Natural killer cell treated with Interleukin-12 subunit alpha and Interleukin-12 subunit beta and Interleukin-15 and Interleukin-18, amount 100 ng/mL, for 72 hours (primary cell): ENCODE results near the gene SEPTIN7. TPM values are rescaled to one million over a fixed set of nuclear protein-coding genes. Genes with fewer than 3 reads are reported as not detected.

Experiments
- ATAC-seq, 2 donors: fragments of 150-1000 bp; cut with Tn5 transposase in 1 of 2; sonication (Bioruptor Pico), chemical (Tn5 transposase) in 1 of 2; 2 replicates each; pipeline ENCODE4 v1.10.0; 2021
- DNase-seq: peaks from one replicate; pipeline ENCODE4 v3.0.0; 2022; ENCODE audit warnings: low spot score
- H3K27ac Mint-ChIP-seq, 2 donors: 1 replicate in 1 of 2; 2 replicates in 1 of 2; pipeline ENCODE4 v1.8.0; 2022; ENCODE audit warnings: mixed read lengths in 2 of 2, mild to moderate bottlenecking in 1 of 2, moderate library complexity in 1 of 2
- H3K27me3 Mint-ChIP-seq, 2 donors: 1 replicate in 1 of 2; 2 replicates in 1 of 2; pipeline ENCODE4 v1.8.0; 2022; ENCODE audit warnings: mixed read lengths in 2 of 2
- H3K36me3 Mint-ChIP-seq: one replicate; pipeline ENCODE4 v1.8.0; 2022; ENCODE audit warnings: mixed read lengths
- H3K4me1 Mint-ChIP-seq, 2 donors: 1 replicate in 1 of 2; 2 replicates in 1 of 2; pipeline ENCODE4 v1.8.0; 2022; ENCODE audit warnings: low read depth in 2 of 2, mixed read lengths in 2 of 2, mild to moderate bottlenecking in 1 of 2
- H3K4me3 Mint-ChIP-seq: one replicate; pipeline ENCODE4 v1.8.0; 2022; ENCODE audit warnings: mixed read lengths
- H3K9me3 Mint-ChIP-seq: 2 replicates; pipeline ENCODE4 v1.8.0; 2022; ENCODE audit warnings: mixed read lengths
- total RNA-seq, 2 donors: library from RNA; stranded (reverse); gene quantifications; one replicate each; pipeline ENCODE4 v1.2.3, GENCODE V29; 2022

The SEPTIN7 gene
- total RNA-seq, 2 donors from 2014 or later = 151 to 255 TPM

DNA sequence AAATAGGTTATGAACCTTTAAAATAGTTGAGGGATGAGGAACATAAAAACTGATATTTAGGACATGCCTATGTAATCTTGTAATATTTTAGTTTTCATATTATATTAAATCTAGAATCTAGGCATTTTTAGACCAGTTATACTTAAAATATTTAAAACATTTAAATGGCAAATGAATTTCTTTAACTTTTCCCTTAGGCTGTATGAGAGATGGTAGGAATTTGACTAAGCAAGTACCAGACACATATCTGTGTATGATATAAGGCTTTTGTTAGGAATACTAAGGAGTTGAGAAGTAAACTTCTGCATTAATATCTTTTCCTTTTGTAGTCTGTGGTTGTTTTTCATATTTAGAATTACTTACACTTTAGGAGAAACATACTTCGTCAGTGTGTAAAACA is 25.1 kb downstream of the SEPTIN7 start:
- H3K36me3 Mint-ChIP-seq = no peaks in the 10 kb centered on the region
- H3K27ac Mint-ChIP-seq = no peak overlapping the region
- ATAC-seq = no peak
- peaks cover 3% of the 10 kb centered on the region for H3K9me3 Mint-ChIP-seq
- no peak overlapping the region for H3K4me3 Mint-ChIP-seq
- H3K4me1 Mint-ChIP-seq = peaks cover 28 to 33% of the 10 kb centered on the region in 2 donors
- H3K27me3 Mint-ChIP-seq = no peaks in the 10 kb centered on the region
- DNase-seq = no peak

DNA sequence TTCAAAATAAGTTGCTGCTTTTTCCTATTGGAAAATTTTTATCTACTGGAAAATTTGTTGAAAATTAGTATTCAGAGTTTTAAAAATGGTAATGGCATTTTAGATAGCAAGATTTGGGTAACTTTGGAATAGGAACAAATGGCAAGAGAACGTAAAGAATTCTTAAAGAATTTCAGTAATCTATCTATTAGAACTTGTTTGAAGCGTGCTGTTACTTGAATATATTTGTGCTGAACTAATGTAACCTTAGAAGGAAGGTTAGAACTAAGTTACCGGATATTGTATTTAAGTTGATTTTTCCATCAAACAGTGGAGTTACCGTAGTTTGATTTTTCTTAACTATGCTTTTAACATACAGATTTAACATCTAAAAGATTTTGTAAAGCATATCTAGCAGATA is 25.9 kb downstream of the SEPTIN7 start:
- no peak for ATAC-seq
- Mint-ChIP-seq H3K9me3 (peaks cover 3% of the 10 kb centered on the region), H3K36me3 (no peaks in the 10 kb centered on the region), H3K4me3 (no peak overlapping the region), H3K27me3 (no peaks in the 10 kb centered on the region), H3K4me1 (peaks cover 33 to 36% of the 10 kb centered on the region in 2 donors), H3K27ac (no peak overlapping the region)
- no peak for DNase-seq

DNA sequence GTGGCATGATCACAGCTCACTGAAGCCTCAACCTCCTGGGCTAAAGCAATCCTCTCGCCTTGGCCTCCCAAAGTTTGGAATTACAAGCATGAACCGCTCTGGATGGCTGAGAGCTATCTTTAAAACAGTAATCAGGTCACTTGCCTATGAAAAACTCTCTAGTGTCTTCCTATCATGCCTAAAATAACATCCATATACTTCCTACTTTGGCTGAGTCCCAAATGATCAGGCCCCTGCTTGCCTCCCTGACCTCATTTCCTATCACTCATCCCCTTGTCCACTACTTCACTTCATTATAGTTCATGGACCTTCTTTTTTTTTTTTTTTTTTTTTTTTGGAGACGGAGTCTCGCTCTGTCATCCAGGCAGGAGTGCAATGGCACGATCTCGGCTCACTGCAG is 28.0 kb downstream of the SEPTIN7 start:
- no peak overlapping the region for H3K4me3 Mint-ChIP-seq
- H3K4me1 Mint-ChIP-seq = peaks cover 38 to 51% of the 10 kb centered on the region in 2 donors
- peaks cover 3% of the 10 kb centered on the region for H3K9me3 Mint-ChIP-seq
- H3K27ac Mint-ChIP-seq = no peak overlapping the region
- DNase-seq (no peak), ATAC-seq (no peak)
- no peaks in the 10 kb centered on the region for H3K27me3 Mint-ChIP-seq
- peaks cover 7% of the 10 kb centered on the region for H3K36me3 Mint-ChIP-seq

DNA sequence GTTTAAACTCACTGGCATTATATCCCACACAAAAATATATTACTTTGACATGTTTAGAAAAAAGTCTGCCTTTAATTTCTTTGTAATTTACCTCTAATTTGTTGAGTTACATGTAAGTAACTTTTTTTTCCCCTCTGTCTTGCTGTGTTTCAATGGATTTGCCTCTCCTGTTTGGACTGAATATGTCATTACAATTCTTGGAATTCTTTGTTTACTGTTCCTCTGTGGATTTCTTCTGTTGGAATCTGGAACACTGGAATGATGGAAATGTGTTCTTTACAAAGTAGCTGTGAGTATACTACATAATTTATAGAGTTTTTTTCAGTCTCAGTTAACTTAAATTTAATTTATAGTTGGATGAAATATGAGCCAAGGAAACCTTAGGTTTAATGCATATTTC is 30.4 kb downstream of the SEPTIN7 start:
- DNase-seq (no peak), ATAC-seq (no peak)
- H3K36me3 Mint-ChIP-seq = peaks cover 18% of the 10 kb centered on the region
- peak overlapping the region in 1 of 2 donors; percentile 2 for H3K27ac Mint-ChIP-seq
- H3K27me3 Mint-ChIP-seq = no peaks in the 10 kb centered on the region
- H3K4me3 Mint-ChIP-seq = no peak overlapping the region
- peaks cover 3% of the 10 kb centered on the region for H3K9me3 Mint-ChIP-seq
- H3K4me1 Mint-ChIP-seq = peaks cover 49 to 62% of the 10 kb centered on the region in 2 donors

DNA sequence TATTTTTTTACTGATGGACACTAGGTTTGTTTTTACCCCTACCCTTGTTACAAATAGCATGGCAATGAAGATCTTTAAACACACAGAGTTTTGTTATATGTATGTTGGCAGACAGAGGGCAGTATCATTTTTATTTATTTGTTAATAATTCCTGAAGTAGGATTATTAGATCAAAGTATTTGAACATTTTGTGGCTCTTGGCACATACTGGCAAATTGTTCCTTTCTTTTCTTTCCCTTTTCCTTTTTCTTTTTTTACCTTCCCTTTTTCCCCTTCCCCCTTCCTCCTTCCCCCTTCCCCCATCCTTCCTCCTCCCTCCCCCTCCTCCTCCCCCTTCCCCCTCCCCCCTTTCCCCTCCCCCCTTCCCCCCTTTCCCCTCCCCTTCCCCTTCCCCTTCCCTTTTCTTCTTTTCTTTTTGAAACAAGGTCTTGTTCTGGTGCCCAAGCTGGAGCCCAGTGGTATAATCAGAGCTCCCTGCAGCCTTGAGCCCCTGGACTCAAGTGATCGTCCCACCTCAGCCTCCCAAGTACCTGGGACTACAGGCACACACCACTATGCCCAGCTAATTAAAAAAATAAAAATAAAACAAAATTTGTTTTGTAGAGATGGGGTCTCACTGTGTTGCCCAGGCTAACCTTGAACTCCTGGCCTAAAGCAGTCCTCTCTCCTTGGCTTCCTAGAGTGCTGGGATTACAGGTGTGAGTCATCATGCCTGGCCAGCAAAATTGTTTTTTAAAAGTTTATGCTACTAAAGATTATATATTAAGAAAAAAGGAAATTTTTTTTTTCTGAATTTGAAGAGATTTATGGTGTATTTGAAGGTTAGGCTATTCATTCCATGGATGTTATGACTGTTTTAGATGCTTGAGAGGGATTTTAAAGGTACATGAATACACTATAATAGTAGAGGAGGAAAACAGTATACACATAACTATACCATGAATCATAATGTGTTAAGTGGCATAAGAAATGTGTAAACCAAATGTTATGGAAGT is 39.3 kb downstream of the SEPTIN7 start:
- ATAC-seq (peak in 1 of 2 donors; percentile 71), DNase-seq (no peak)
- H3K4me3 Mint-ChIP-seq = no peak overlapping the region
- no peaks in the 10 kb centered on the region for H3K27me3 Mint-ChIP-seq
- peaks cover 7% of the 10 kb centered on the region for H3K36me3 Mint-ChIP-seq
- H3K4me1 Mint-ChIP-seq = peaks cover 25 to 29% of the 10 kb centered on the region in 2 donors
- H3K9me3 Mint-ChIP-seq = no peaks in the 10 kb centered on the region
- peak overlapping the region in 1 of 2 donors; percentile 54 for H3K27ac Mint-ChIP-seq

DNA sequence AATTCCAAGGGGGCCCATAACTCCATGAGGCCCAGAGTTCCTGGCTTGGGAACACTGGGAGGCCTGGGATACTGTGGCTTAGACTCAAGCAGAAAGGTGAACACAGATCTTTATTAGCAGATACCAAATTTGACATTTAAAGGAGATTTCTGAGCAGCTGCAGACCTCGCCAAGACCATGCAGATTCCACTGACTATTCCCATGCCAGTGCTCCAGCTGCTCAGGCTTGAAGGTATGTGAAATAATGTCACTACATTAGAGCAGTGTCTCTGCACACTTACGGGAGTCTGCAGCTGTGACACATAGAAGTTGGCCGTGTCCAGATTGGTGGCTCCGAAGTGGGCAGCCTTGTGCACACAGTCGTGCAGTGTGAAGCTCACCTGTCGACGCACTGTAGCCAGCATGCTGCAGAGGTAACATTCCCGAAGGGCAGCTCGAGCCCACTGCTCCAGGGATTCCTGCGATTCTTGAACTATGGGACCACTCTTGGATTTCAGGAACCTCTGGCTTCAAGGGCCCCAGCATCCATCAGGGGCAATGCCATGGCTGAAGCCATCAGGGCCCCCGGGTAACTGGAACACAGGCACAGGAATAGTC is 46.1 kb downstream of the SEPTIN7 start:
- Mint-ChIP-seq H3K4me3 (no peak overlapping the region), H3K36me3 (no peaks in the 10 kb centered on the region), H3K4me1 (peaks cover 31 to 35% of the 10 kb centered on the region in 2 donors), H3K9me3 (no peaks in the 10 kb centered on the region), H3K27me3 (no peaks in the 10 kb centered on the region), H3K27ac (no peak overlapping the region)
- DNase-seq (no peak), ATAC-seq (no peak)

DNA sequence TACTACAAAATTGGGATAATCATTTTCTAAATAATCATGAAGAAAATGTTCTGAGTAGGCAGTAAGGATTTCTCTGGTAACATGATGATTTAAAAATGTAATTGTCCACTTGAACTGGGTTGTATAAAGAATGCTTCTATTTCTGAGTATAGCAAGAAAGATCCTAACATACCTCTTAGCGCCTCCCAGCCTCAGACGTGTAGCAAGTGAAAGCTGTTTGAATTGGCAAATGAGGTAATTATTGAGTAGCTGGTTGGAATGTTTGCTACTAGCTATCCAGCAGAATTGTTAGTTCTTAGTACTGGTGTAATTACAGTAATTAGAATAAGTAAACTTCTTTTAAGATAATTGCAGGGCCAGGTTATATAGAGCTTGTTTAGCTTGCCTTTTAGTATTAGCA is 47.9 kb downstream of the SEPTIN7 start:
- peaks cover 35 to 42% of the 10 kb centered on the region in 2 donors for H3K4me1 Mint-ChIP-seq
- H3K27ac Mint-ChIP-seq = no peak overlapping the region
- no peak overlapping the region for H3K4me3 Mint-ChIP-seq
- no peaks in the 10 kb centered on the region for H3K36me3 Mint-ChIP-seq
- DNase-seq = no peak
- ATAC-seq = no peak
- no peaks in the 10 kb centered on the region for H3K9me3 Mint-ChIP-seq
- no peaks in the 10 kb centered on the region for H3K27me3 Mint-ChIP-seq

DNA sequence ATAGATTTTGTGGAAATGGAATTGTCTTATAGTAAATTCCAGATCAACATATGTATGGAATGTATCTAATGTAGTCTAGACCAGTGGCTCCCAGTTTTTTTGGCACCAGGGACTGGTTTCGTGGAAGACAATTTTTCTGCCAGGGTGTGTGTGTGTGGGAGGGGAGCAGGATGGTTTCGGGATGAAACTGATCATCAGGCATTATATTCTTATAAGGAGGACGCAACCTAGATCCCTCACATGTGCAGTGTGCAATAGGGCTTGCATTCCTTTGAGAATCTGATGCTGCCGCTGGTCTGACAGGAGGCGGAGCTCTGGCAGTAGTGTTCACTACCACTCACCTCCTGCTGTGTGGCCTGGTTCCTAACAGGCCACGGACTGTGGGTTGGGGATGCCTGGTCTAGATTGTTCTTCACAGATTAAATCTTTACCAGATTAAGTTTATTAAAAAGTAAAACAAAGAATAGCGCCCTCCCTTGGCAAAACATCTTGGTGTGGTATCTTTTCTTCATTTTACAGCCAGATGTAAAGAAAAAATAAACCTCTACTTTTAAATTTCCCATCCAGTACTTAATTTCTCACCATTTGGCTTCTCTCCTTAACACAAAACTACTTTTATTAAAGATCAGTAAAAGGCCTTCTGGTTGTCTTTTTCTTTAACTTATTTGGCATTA is 48.4 kb downstream of the SEPTIN7 start:
- ATAC-seq (no peak), DNase-seq (no peak)
- H3K9me3 Mint-ChIP-seq = no peaks in the 10 kb centered on the region
- no peaks in the 10 kb centered on the region for H3K36me3 Mint-ChIP-seq
- H3K27ac Mint-ChIP-seq = peak overlapping the region in 1 of 2 donors; percentile 73
- peaks cover 35 to 42% of the 10 kb centered on the region in 2 donors for H3K4me1 Mint-ChIP-seq
- H3K27me3 Mint-ChIP-seq = no peaks in the 10 kb centered on the region
- no peak overlapping the region for H3K4me3 Mint-ChIP-seq

DNA sequence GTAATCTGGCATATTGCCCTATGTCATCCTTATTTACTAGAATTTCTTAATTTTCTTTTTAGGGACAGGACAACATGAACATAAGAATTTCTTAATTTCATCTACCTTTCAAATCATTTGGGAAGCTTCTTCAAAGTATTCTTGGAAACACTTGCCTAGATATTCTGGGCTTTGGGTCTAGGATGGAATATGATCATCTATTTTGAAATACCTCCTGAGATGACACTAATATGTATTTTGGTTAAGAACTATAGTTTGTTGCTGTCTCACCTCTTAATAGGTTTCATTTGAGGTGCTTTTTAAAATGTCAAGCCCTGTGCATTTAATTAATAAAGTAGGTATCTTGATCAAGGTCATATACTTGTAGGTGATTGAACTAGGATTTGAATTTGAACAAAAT is 49.1 kb downstream of the SEPTIN7 start:
- H3K9me3 Mint-ChIP-seq = no peaks in the 10 kb centered on the region
- no peaks in the 10 kb centered on the region for H3K36me3 Mint-ChIP-seq
- ATAC-seq (no peak), DNase-seq (no peak)
- H3K27me3 Mint-ChIP-seq = no peaks in the 10 kb centered on the region
- no peak overlapping the region for H3K4me3 Mint-ChIP-seq
- peak overlapping the region in 1 of 2 donors; percentile 73 for H3K27ac Mint-ChIP-seq
- H3K4me1 Mint-ChIP-seq = peaks cover 35 to 42% of the 10 kb centered on the region in 2 donors

Other genes starting within 250 kb of the SEPTIN7 start
- gene HERPUD2, start 105.9 kb upstream of the SEPTIN7 start, total RNA-seq = 10 to 100 TPM; 36.8 to 40.4 TPM